Psoas muscle (tissue), 8 donors: ENCODE data around the gene AGPS. TPM values are rescaled to one million over a fixed set of nuclear protein-coding genes. Genes with fewer than 3 reads are reported as not detected.
"Not testable (repeated sequence)": the region's sequence is repeated elsewhere in the genome, so short reads cannot be mapped to it uniquely, and the experiment has no call there.

ENCODE experiments used
- ATAC-seq, 4 donors: fragments of 200-7000 bp; cut with Tn5 transposase; one replicate each; pipeline ENCODE4 v1.9.1; 2020; ENCODE audit warnings: moderate library complexity in 3 of 4, mild to moderate bottlenecking in 2 of 4
- DNase-seq, 2 donors: peaks; one replicate each; pipeline ENCODE4 v3.0.0-alpha.2; 2020
- H3K27ac ChIP-seq: fragments of 200-600 bp; one replicate; pipeline ENCODE4 v1.8.0; 2022
- H3K27me3 ChIP-seq, 3 donors: fragments of 200-600 bp in 1 of 3; one replicate each; pipeline versions ENCODE4 v1.6.1 to v1.8.0; 2013 to 2022; ENCODE audit warnings: low read length in 2 of 3, mild to moderate bottlenecking in 2 of 3, moderate library complexity in 1 of 3; ENCODE audit not compliant: insufficient read depth in 3 of 3
- H3K36me3 ChIP-seq, 2 donors: fragments of 200-600 bp in 1 of 2; one replicate each; pipeline versions ENCODE4 v1.6.1 to v1.8.0; 2013 to 2022; ENCODE audit warnings: low read depth in 1 of 2, mild to moderate bottlenecking in 1 of 2, moderate library complexity in 1 of 2; ENCODE audit not compliant: insufficient read depth in 1 of 2
- H3K4me1 ChIP-seq: fragments of 200-600 bp; one replicate; pipeline ENCODE4 v1.8.0; 2022
- H3K4me3 ChIP-seq: fragments of 200-600 bp; one replicate; pipeline ENCODE4 v1.8.0; 2022; ENCODE audit warnings: mild to moderate bottlenecking
- H3K9me3 ChIP-seq: fragments of 200-600 bp; one replicate; pipeline ENCODE4 v1.8.0; 2022
- WGBS, 3 donors: extraction: QIAGEN DNeasy Blood & Tissue Kit; methylation state at CpG; one replicate each; pipeline versions ENCODE4 v1.1.6 to v1.1.7; 2013; 5-methylcytosine and 5-hydroxymethylcytosine counted together
- intact Hi-C, 2 donors: fragments of 100-400 bp; cut with DNase I; formaldehyde crosslinking; loops; one replicate each; pipeline versions ENCODE4 v1.11.0 to v1.14.2; 2022
- polyA plus RNA-seq, 3 donors: library from polyadenylated mRNA; stranded (reverse); fragments of 200-250 nt; gene quantifications; one replicate each; pipeline ENCODE4 v1.2.3, GENCODE V29; 2013
- total RNA-seq, 4 donors: library from RNA; stranded (reverse); fragmentation: NEBNext Ultra II Directional in 2 of 4; extraction: Animal tissue kit (Norgen Biotek cat#: 25700) in 2 of 4; gene quantifications; one replicate each; pipeline versions ENCODE4 v1.2.1 to v1.2.4, GENCODE V29; 2021 to 2023
- TF ChIP-seq, protein P1 (sequence below): fragments of 200-600 bp; IDR thresholded peaks from one replicate; pipeline ENCODE4 v1.8.0; 2022; ENCODE audit warnings: antibody characterized with exemption
- donor health status: healthy with polysubstance abuse.
- donor health status: DM: no; HTN: no; CAD: no; lungs with moderate emphysema.
- donor health status: Bipolar disorder and iron deficiency.
- donor health status: healthy.
- donor health status: DM: yes; HTN: yes; CAD: no.
- donor health status: DM: no; HTN: no; CAD: no.
- donor health status: DM: no; HTN: no; CAD: no.
- donor health status: DM: yes; HTN: yes; CAD: no.

Gene AGPS
- total and polyA plus RNA-seq, 7 donors: 7.8 to 32.2 (median 26.6) TPM

DNA sequence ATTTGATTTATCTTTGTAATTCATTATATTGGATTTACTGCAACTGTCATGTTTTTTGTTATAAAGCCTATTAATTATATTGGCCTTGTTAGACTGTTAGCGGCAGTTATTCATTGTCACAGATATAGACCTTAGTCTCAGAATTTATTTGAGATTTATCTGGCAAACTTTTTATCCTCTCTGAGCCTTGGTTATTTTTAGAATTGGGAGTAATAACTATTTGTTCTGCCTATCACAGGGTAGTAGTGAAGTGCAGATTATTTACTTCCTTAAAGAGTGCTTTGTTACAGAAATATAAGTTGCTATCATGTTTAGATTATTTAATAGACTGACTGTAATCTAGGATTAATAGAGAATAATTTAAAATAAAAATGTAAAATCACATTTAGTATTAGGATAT lies 41.9 kb downstream of the AGPS start:
- 44 to 68% (median 58%) methylated on average over 1 of the region's 1 CpG for WGBS, 3 donors
- Histone ChIP-seq H3K9me3 (peaks cover 14% of the 10 kb centered on the region), H3K27me3 (no peaks in the 10 kb centered on the region), H3K27ac (no peak overlapping the region), H3K4me1 (peaks cover 6% of the 10 kb centered on the region), H3K36me3 (peaks cover 0 to 5% of the 10 kb centered on the region in 2 donors), H3K4me3 (no peak overlapping the region)
- ATAC-seq (peak in 2 of 4 donors; percentile 48 to 54), DNase-seq (no peak)
- TF ChIP-seq, protein P1, sequence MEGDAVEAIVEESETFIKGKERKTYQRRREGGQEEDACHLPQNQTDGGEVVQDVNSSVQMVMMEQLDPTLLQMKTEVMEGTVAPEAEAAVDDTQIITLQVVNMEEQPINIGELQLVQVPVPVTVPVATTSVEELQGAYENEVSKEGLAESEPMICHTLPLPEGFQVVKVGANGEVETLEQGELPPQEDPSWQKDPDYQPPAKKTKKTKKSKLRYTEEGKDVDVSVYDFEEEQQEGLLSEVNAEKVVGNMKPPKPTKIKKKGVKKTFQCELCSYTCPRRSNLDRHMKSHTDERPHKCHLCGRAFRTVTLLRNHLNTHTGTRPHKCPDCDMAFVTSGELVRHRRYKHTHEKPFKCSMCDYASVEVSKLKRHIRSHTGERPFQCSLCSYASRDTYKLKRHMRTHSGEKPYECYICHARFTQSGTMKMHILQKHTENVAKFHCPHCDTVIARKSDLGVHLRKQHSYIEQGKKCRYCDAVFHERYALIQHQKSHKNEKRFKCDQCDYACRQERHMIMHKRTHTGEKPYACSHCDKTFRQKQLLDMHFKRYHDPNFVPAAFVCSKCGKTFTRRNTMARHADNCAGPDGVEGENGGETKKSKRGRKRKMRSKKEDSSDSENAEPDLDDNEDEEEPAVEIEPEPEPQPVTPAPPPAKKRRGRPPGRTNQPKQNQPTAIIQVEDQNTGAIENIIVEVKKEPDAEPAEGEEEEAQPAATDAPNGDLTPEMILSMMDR: no peak
- intact Hi-C loops: no loop called here

DNA sequence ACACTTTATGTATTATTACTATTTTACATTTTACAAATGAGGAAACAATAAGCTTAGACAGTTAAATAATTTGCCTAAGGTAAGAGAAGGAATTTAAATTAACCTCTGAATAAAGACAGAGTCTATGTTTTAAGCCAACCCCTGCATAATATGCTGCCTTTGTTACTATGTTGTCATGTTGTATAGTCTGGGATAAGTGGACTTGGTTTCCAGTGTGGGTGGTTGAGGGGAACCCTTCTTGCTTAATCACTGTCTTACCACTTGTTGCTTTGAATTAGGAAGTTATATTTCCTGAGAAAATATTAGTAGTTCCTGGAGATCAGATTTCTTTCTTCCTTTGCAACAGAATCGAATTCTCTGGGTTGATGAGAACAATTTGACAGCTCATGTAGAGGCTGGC lies 52.6 kb downstream of the AGPS start:
- Histone ChIP-seq H3K9me3 (peaks cover 7% of the 10 kb centered on the region), H3K27me3 (no peaks in the 10 kb centered on the region), H3K27ac (no peak overlapping the region), H3K36me3 (peaks cover 0 to 64% of the 10 kb centered on the region in 2 donors), H3K4me1 (no peaks in the 10 kb centered on the region), H3K4me3 (no peak overlapping the region)
- intact Hi-C loops: no loop called here
- DNase-seq (no peak), ATAC-seq (no peak)
- TF ChIP-seq, protein P1: no peak
- 58 to 66% (median 63%) methylated on average over 1 of the region's 1 CpG for WGBS, 3 donors

DNA sequence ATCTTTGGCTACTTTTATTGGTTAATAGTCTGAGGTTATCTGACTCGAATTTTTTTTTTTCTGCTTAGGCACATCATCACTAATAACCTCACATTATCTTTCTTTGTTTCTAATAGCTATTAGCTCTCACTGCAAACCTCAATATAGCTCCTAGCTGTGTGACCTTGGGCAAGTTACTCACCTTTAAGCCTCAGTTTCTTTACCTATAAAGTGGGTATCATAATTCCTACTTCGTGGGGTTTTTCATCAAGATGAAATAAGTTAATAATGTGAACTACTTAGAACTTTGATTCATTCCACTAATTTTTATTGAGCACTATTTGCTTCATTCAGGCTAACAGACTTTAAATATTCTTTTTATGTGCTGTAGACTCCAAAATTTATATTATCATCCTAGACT lies 55.5 kb downstream of the AGPS start:
- H3K9me3 ChIP-seq: peaks cover 7% of the 10 kb centered on the region
- intact Hi-C loops: no loop called here
- ATAC-seq (no peak), DNase-seq (no peak)
- WGBS, 3 donors: 87 to 92% (median 92%) methylated on average over 2 of the region's 2 CpGs
- no peaks in the 10 kb centered on the region for H3K27me3 ChIP-seq
- H3K36me3 ChIP-seq: peaks cover 0 to 57% of the 10 kb centered on the region in 2 donors
- H3K27ac ChIP-seq: no peak overlapping the region
- no peak overlapping the region for H3K4me3 ChIP-seq
- TF ChIP-seq, protein P1: no peak
- H3K4me1 ChIP-seq: no peaks in the 10 kb centered on the region

DNA sequence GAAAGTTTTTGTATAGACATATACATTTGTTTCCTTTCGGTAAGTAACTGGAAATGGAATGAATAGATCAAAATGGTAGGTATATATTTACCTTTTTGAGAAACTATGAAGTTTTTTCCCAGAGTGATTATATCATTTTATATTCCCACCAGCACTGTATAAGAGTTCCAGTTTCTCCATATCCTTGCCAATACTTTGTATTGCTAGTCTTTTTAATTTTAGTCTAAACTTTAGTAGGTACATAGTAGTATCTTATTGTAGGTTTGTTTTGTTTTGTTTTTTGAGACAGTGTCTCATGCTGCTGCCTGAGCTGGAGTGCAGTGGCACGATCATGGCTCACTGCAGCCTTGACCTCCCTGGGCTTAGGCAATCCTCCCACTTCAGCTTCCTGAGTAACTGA lies 56.6 kb downstream of the AGPS start:
- TF ChIP-seq, protein P1: no peak
- WGBS, 3 donors: 94 to 98% (median 96%) methylated on average over 2 of the region's 2 CpGs

DNA sequence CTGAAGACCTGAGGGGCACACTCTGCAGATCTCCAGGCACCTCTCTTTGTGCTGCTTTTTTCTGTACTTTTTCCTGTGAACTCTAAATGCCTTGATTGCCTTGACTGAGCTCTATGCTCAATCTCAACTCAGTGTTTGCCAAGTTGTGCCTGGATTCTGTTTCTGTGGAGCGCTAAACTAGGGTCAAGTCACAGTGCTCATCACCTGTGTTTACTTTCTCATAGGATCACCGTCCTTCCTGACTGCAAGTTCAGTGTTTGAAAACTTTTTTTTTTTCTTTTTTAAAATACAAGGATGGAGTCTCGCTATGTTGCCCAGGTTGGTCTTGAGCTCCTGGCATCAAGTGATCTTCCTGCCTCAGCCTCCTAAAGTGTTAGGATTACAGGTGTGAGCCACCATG lies 62.6 kb downstream of the AGPS start:
- ATAC-seq (no peak), DNase-seq (no peak)
- WGBS, 3 donors: 96 to 97% (median 96%) methylated on average over 3 of the region's 3 CpGs
- Histone ChIP-seq H3K4me1 (no peaks in the 10 kb centered on the region), H3K4me3 (no peak overlapping the region), H3K9me3 (no peaks in the 10 kb centered on the region), H3K36me3 (peaks cover 0 to 30% of the 10 kb centered on the region in 2 donors), H3K27ac (no peak overlapping the region), H3K27me3 (no peaks in the 10 kb centered on the region)
- intact Hi-C loops: no loop called here
- TF ChIP-seq, protein P1: no peak

More for the DNA sequence above, 56.6 kb downstream of the AGPS start:
- no peak overlapping the region for H3K4me3 ChIP-seq
- ATAC-seq: no peak
- H3K4me1 ChIP-seq: no peaks in the 10 kb centered on the region
- DNase-seq: no peak
- peaks cover 7% of the 10 kb centered on the region for H3K9me3 ChIP-seq
- peaks cover 0 to 57% of the 10 kb centered on the region in 2 donors for H3K36me3 ChIP-seq
- no peaks in the 10 kb centered on the region for H3K27me3 ChIP-seq
- intact Hi-C loops: no loop called here
- no peak overlapping the region for H3K27ac ChIP-seq

DNA sequence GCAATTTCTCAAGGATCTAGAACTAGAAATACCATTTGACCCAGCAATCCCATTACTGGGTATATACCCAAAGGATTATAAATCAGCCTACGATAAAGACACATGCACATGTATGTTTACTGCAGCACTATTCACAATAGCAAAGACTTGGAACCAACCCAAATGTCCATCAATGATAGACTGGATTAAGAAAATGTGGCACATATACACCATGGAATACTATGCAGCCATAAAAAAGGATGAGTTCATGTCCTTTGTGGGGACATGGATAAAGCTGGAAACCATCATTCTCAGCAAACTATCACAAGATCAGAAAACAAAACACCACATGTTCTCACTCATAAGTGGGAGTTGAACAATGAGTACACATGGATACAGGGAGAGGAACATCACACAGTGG lies 67.2 kb downstream of the AGPS start:
- H3K4me3 ChIP-seq, intact Hi-C loops, H3K27me3 ChIP-seq, DNase-seq, H3K4me1 ChIP-seq, ATAC-seq, H3K9me3 ChIP-seq, H3K27ac ChIP-seq: not testable (repeated sequence)
- 100% methylated on average over 1 of the region's 1 CpG for WGBS, 3 donors
- H3K36me3 ChIP-seq: peaks cover 0 to 25% of the 10 kb centered on the region in 2 donors
